ENCODE results near the gene DPP6. TPM values are rescaled to one million over a fixed set of nuclear protein-coding genes. Genes with fewer than 3 reads are reported as not detected.

Gene DPP6
- total and polyA plus RNA-seq, 2 experiments from 2014 or later = not detected

- Histone ChIP-seq H3K27ac (ENCODE audit: low read depth) (no peak overlapping the region), H3K27me3 (ENCODE audit: insufficient read depth) (no peaks in the 10 kb centered on the region), H3K4me1 (ENCODE audit: insufficient read depth) (no peaks in the 10 kb centered on the region), H3F3A (replicated peaks; ENCODE audit: low read depth) (no peaks in the 10 kb centered on the region), H3K4me3 (no peak overlapping the region), H3K9me2 (ENCODE audit: insufficient read depth) (no peaks in the 10 kb centered on the region), H3K4me2 (no peak overlapping the region), H3K79me2 (replicated peaks; ENCODE audit: insufficient read depth) (no peaks in the 10 kb centered on the region), H2AFZ (no peak overlapping the region), H3K36me3 (ENCODE audit: insufficient read depth) (0 out of 2 replicates have a peak, but pooled peaks cover 6% of the 10 kb centered on the region), H4K20me1 (replicated peaks; ENCODE audit: insufficient read depth) (no peaks in the 10 kb centered on the region)
- Mint-ChIP-seq H3K27ac (no peak overlapping the region), H3K4me3 (no peak overlapping the region), H3K4me1 (no peaks in the 10 kb centered on the region), H3K36me3 (ENCODE audit: low read depth) (peaks cover 2% of the 10 kb centered on the region; the same call in 1 of the 3 replicates), H3K9me3 (no peaks in the 10 kb centered on the region; the same call in 2 of the 3 replicates), H3K27me3 (ENCODE audit: insufficient read depth, low read depth, poor library complexity) (no peaks in the 10 kb centered on the region)
- no peak for TF ChIP-seq ETS1 (IDR thresholded peaks at IDR 0.05)
- no peak for TF ChIP-seq EZH2phosphoT487 (IDR thresholded peaks at IDR 0.05; ENCODE audit: unreplicated experiment)
- TF ChIP-seq REST (IDR thresholded peaks at IDR 0.05; ENCODE audit: unreplicated experiment) = no peak
- TF ChIP-seq ZNF462 (CRISPR knock-in tag; IDR thresholded peaks at IDR 0.05) = no peak
- no peak for TF ChIP-seq EZH2 (IDR thresholded peaks at IDR 0.05; ENCODE audit: low read depth, unreplicated experiment)
- TF ChIP-seq POLR2AphosphoS5 (IDR thresholded peaks at IDR 0.05; ENCODE audit: low read depth) = no peak
- no peak for TF ChIP-seq NANOG (IDR thresholded peaks at IDR 0.05; ENCODE audit: borderline replicate concordance)
- TF ChIP-seq ZNF331 (CRISPR knock-in tag; IDR thresholded peaks at IDR 0.05; ENCODE audit: low read depth) = no peak
- TF ChIP-seq CREB1 (CRISPR knock-in tag; IDR thresholded peaks at IDR 0.05; ENCODE audit: low read depth) = no peak
- TF ChIP-seq STAT1 (IDR thresholded peaks at IDR 0.05; ENCODE audit: unreplicated experiment) = no peak
- no peak for TF ChIP-seq JUNB (IDR thresholded peaks at IDR 0.05; ENCODE audit: unreplicated experiment)
- TF ChIP-seq ZNF114 (CRISPR knock-in tag; IDR thresholded peaks at IDR 0.05) = no peak
- no peak for TF ChIP-seq CTCF (conservative IDR thresholded peaks at IDR 0.05; ENCODE audit: low read depth in 2 of 2)
- DNase-seq (ENCODE audit: low spot score) (no peak), ATAC-seq (no peak)
These were observed 600.4 kb downstream of the DPP6 start for GRCh38 chr7:154652564-154652963.
